Stimulated activated naive CD8-positive, alpha-beta T cell treated with anti-CD3 and anti-CD28 coated beads, Interleukin-15, amount 100 ng/mL, for 72 hours (primary cell): Measurements from ENCODE around the gene KLHDC7B.

Experiments used
- ATAC-seq: fragments of 150-1000 bp; cut with Tn5 transposase; 2 replicates; pipeline ENCODE4 v1.10.0; 2021; ENCODE audit warnings: mild to moderate bottlenecking, moderate library complexity
- DNase-seq, 2 donors: peaks; one replicate each; pipeline ENCODE4 v3.0.0; 2021 to 2022
- H3K27ac Mint-ChIP-seq, 2 donors: one replicate each; pipeline ENCODE4 v1.8.0; 2022; ENCODE audit warnings: mild to moderate bottlenecking in 2 of 2, mixed read lengths in 2 of 2, moderate library complexity in 2 of 2
- H3K27me3 Mint-ChIP-seq: one replicate; pipeline ENCODE4 v1.8.0; 2022; ENCODE audit warnings: mixed read lengths
- H3K4me1 Mint-ChIP-seq: one replicate; pipeline ENCODE4 v1.8.0; 2022; ENCODE audit warnings: mild to moderate bottlenecking, mixed read lengths
- H3K4me3 Mint-ChIP-seq, 2 donors: one replicate each; pipeline ENCODE4 v1.8.0; 2022; ENCODE audit warnings: mild to moderate bottlenecking in 2 of 2, mixed read lengths in 2 of 2, moderate library complexity in 1 of 2
- H3K9me3 Mint-ChIP-seq, 2 donors: one replicate each; pipeline ENCODE4 v1.8.0; 2022; ENCODE audit warnings: mixed read lengths in 2 of 2

KLHDC7B gene

DNA sequence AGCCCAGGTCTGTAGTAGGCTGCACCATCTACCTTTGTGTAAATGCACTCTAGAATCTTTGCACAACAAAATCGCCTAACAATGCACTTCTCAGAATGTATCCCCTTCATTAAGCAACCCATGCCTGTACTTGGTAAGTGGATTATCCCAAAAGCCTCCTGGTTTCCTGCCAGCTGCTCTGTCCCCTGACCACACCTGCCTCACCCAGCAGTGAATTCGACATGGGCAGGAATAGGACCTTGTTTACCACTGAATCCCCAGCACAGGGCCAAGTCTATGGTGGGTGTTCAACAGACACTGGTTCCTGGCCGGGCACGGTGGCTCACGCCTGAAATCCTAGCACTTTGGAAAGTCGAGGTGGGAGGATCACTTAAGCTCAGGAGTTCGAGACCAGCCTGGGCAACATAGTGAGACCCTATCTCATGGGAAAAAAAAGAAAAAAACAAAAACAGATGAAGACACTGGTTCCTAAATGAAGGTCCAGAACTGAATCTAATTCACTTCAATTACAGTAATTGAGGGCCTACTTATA lies 22.1 kb downstream of the KLHDC7B start:
- peaks cover 10% of the 10 kb centered on the region for H3K4me1 Mint-ChIP-seq
- peak overlapping the region in 1 of 2 donors; percentile 68 for H3K27ac Mint-ChIP-seq
- H3K4me3 Mint-ChIP-seq: no peak overlapping the region
- no peak for DNase-seq
- no peaks in the 10 kb centered on the region for H3K9me3 Mint-ChIP-seq
- H3K27me3 Mint-ChIP-seq: peaks cover 8% of the 10 kb centered on the region
- ATAC-seq: no peak

DNA sequence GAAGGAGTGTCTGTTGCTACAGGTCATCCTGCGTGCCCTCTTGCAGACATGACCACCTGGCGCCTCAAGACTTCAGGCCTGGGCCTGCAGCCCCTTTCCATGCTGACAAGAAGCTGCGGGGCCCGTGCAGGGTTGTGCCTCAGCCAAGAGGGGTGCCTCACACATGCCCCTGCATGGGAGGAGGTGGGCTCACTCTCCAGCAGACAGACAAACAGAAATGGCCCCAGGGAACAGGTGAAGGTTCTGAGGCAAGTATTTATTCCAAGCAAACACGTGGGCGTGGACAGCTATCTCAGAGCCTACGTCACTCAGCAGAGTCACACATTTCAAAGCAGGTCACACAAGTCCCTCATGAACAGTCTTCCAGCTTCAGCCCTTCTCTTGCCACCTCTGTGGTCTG lies 22.9 kb downstream of the KLHDC7B start:
- H3K4me3 Mint-ChIP-seq: no peak overlapping the region
- peaks cover 1% of the 10 kb centered on the region for H3K4me1 Mint-ChIP-seq
- peaks cover 3% of the 10 kb centered on the region for H3K27me3 Mint-ChIP-seq

DNA sequence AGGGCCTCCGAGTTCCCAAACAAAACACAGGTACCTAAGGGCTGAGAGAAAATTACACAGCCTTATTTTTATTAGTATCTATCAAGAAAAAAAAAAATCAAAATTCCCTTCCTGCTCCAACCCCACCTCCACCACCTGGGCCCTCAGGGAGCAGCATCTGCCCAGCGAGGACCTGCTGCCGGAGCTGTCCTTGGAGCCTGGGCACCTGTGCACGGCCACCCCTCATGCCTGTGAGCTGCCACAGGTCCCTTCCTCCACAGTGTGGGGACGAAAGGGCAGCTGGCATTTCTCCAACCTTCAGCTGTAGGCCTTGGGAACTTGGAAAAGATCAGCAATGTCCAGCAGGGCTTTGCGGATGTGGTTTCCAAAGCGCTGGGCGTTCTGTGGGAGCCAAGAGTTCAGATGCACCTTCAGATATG lies 23.4 kb downstream of the KLHDC7B start:
- H3K27me3 Mint-ChIP-seq: no peaks in the 10 kb centered on the region
- ATAC-seq (no peak), DNase-seq (no peak)
- H3K4me3 Mint-ChIP-seq: no peak overlapping the region
- H3K4me1 Mint-ChIP-seq: no peaks in the 10 kb centered on the region
- H3K9me3 Mint-ChIP-seq: no peaks in the 10 kb centered on the region
- no peak overlapping the region for H3K27ac Mint-ChIP-seq

More for the DNA sequence above, 22.9 kb downstream of the KLHDC7B start:
- Mint-ChIP-seq H3K27ac (no peak overlapping the region), H3K9me3 (no peaks in the 10 kb centered on the region)
- ATAC-seq: no peak
- DNase-seq: no peak

DNA sequence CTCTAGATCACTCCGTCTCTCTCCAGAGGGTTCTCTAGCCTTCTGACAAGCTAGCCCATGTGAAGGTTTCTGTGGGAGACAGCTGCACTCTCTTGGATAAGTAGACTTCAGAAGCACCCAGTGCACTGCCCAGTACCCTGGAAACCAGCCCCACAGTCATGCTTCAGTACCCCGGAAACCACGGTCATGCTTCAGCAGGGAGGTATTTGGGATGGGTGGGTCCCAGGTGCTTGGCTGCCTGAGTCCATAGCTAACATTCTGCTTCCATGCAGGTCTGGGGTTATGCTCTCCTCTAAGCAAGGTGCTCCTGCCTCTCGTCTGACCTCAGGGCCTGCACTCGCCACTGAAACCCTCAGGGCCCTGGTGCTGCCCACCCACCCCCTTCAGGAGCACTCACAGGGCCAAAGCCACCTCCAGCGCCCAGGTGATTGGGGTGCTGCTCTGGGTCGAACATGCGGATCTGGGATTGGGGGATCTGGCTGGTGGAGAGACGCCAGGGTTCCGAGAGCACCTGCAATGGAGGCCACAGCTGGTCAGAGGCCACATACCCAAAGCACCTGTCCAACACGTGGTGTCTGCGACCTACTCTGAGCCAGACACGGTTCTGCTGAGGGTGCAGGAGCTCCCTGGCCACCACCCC lies 24.3 kb downstream of the KLHDC7B start:
- DNase-seq: no peak
- no peaks in the 10 kb centered on the region for H3K9me3 Mint-ChIP-seq
- ATAC-seq: no peak
- no peak overlapping the region for H3K4me3 Mint-ChIP-seq
- H3K27ac Mint-ChIP-seq: no peak overlapping the region
- no peaks in the 10 kb centered on the region for H3K27me3 Mint-ChIP-seq
- no peaks in the 10 kb centered on the region for H3K4me1 Mint-ChIP-seq

DNA sequence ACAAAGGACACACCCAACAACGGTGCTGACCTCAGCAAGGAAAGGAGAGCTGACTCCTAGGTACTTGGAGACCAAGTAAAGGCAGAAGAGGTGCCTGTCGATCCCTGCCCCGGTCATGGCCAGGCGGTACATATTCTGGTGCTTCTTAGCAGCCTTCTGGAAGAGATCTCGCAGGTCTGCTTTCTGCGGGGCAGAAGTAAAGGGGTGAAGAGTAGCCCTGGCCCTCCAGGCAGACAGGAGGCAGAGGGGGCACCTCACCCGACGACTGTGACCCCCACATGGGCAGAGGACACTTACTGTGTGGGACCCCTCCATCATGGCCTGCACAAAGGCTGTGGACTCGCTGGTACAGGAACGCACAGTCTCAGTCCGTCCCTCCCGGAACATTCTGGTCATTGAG lies 25.2 kb downstream of the KLHDC7B start:
- H3K9me3 Mint-ChIP-seq: no peaks in the 10 kb centered on the region
- no peak for ATAC-seq
- no peak for DNase-seq
- no peaks in the 10 kb centered on the region for H3K27me3 Mint-ChIP-seq
- H3K4me3 Mint-ChIP-seq: no peak overlapping the region
- H3K27ac Mint-ChIP-seq: no peak overlapping the region
- no peaks in the 10 kb centered on the region for H3K4me1 Mint-ChIP-seq

DNA sequence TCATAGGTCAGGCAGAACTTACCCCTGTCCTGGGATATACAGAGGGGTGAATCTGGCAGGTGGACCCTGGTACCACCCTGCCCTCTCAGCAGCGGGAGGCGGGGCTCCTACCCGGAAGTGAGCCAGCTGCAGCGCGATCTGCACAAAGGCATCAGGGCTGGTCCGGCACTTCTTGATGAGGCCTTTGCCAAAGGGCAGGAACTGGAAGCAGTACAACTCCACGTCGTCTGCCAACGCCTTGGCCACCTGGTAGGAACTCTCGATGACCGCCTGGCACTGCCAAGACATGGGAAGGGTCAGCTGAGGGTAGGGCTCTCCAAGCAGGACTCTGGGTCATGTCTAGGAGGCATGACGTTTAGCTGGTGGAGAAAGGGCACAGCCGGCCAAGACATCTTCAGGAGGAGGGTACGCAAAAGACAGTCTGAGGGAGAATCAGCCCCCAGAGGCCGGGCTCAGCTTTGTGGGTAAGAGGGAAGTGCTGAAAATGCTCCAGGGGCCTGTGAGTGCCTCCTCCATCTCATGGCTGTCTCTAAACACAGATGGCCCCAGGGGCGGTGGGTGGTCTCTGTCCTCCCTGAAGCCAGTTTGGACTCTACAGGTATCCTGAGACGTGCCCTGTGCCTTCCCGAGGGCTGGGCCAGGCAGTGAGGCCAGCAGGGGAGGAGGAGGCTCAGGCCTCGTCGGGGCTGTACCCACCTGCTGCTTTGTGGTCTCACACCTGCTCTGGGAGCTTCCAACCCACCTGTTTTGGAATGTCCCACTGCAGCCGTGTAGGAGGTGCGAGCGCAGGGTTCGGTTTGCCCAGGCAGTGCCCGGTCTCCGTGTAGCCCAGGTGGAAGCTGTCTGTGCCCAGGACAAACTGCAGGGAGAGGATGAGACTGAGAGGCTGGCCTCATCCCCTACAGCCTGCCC lies 25.8 kb downstream of the KLHDC7B start:
- Mint-ChIP-seq H3K4me1 (no peaks in the 10 kb centered on the region), H3K27me3 (no peaks in the 10 kb centered on the region), H3K4me3 (no peak overlapping the region), H3K27ac (peak overlapping the region in 1 of 2 donors; percentile 31), H3K9me3 (no peaks in the 10 kb centered on the region)
- no peak for DNase-seq
- no peak for ATAC-seq

DNA sequence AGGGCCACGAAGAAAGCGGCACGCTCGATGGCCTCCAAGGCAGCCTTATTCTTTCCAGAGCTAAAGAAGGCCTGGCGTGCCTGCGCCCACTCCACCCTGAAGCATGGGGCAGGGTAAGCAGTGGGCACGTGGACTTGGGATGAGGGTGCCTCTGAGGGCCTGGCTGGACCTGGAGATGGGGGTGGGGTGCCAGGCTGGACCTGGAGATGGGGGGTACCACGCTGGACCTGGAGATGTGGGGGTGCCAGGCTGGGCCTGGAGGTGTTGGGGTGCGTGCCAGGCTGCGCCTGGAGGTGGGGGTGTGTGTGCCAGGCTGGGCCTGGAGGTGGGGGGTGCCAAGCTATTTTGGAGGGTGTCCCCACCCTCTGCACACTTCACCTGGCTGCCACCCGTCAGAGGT lies 27.3 kb downstream of the KLHDC7B start:
- Mint-ChIP-seq H3K4me3 (no peak overlapping the region), H3K27ac (peak overlapping the region in 1 of 2 donors; percentile 42), H3K4me1 (peaks cover 7% of the 10 kb centered on the region), H3K27me3 (no peaks in the 10 kb centered on the region), H3K9me3 (no peaks in the 10 kb centered on the region)
- peak; percentile 31 for ATAC-seq
- no peak for DNase-seq

DNA sequence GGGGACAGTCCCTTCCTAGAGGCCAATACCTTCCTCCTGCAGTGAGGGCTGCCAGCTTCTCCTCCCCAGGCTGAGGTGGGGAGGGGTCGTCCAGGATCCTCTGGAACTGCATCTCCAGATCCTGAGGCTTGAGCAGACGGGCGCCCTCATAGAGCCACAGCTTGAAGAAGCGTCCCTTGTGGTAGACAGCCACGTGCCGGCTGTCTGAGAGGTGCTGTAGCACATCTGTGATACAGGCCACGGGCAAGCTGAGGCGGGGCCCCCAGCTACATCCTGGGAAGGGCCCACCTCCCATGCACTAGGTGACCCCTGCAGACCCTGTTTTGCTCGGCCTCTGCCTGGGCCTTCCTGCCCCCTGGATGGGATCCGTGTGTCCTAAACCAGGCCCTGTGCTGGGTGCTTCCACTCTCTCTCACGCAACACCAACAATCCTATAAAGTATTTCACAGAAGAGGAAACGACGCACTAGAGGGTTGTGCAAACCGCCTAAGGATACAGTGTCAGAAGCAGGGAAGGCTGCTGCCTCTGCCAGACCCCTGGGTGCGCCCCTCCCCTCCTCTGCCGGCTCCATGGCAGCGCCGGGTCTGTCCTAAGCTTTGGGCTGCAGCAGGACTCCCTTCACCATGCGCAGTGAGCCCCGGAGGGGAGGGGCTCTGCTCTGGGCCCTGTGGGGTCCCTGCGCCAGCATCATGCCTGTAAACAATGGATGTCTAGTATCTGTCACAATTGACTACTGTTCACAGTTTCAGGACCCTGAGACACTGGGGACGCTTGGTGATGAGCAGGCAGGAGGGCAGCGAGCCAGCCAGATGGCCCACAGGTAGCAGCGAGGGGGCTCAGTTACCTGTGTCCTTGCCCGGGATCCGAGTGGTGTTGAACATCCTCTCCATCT lies 28.0 kb downstream of the KLHDC7B start:
- Mint-ChIP-seq H3K27ac (peak overlapping the region in 1 of 2 donors; percentile 69), H3K27me3 (no peaks in the 10 kb centered on the region), H3K4me1 (peaks cover 10% of the 10 kb centered on the region), H3K9me3 (no peaks in the 10 kb centered on the region), H3K4me3 (no peak overlapping the region)
- DNase-seq: no peak
- ATAC-seq: no peak

DNA sequence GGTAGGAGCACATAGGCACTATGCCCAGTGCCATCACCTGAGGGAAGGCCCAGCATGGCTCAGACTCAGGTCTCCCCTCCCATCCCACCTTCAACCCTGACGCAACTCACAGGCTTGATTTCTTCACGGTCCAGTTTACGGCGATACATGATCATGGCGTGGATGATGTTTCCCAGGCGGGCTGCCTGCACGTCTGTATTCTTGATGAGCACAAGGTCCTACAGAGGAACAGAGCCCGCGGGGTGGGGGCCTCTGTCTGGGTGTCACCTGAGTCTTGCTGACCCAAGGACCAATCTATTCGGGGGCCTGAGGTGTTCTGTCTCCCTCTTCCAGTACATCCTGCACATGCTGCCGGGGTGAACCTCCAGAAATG lies 28.7 kb downstream of the KLHDC7B start:
- no peak overlapping the region for H3K4me3 Mint-ChIP-seq
- ATAC-seq: no peak
- H3K27ac Mint-ChIP-seq: no peak overlapping the region
- DNase-seq: no peak
- H3K27me3 Mint-ChIP-seq: no peaks in the 10 kb centered on the region
- H3K9me3 Mint-ChIP-seq: no peaks in the 10 kb centered on the region
- peaks cover 16% of the 10 kb centered on the region for H3K4me1 Mint-ChIP-seq

DNA sequence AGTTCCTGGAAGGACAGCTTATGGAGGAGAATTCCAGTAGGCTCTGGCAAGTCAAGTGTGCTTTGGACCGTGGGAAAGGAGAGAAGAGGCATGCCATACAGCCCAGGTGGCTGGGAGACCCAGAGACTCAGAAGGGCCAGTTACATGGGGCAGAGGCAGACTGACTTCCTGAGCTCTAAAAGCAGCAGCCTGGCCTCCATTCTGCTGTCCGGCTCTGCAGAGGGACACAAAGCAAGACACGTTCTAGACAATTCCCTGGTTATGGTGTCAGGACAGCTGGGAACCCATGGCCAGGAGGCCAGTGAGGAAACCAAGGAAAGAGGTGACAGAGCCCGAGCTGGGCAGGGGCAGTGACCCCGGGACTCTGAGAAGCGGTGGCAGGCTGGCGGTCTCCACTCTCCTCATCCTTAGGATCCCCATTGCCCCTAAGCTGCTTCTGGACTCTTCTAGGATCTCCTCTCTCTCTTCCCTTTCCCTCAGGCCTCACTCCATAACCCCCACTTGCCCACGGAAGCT lies 29.8 kb downstream of the KLHDC7B start:
- no peak for DNase-seq
- peak overlapping the region; percentile 27 to 38 for H3K27ac Mint-ChIP-seq
- no peak for ATAC-seq
- no peaks in the 10 kb centered on the region for H3K9me3 Mint-ChIP-seq
- H3K4me3 Mint-ChIP-seq: no peak overlapping the region
- peaks cover 28% of the 10 kb centered on the region for H3K4me1 Mint-ChIP-seq
- no peaks in the 10 kb centered on the region for H3K27me3 Mint-ChIP-seq

DNA sequence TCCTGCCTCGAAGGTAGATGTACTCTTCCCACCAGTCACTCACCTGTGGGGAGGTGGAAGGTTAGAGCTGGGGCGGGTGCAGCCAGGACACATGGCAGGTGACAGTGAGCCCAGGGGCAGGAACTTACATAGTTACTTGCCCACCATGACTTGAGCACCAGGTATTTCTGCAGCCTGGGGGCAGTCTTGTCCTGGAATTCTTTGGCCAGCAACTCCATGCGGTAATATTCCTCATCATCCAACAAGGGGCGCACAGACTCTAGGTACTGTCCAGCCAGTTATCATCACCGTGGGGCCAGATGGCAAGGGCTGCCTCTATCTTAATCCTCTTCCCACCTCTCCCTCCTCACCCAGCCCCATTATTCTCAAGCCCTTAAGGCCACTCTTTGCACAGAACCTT lies 30.4 kb downstream of the KLHDC7B start:
- Mint-ChIP-seq H3K27ac (no peak overlapping the region), H3K4me3 (no peak overlapping the region), H3K9me3 (no peaks in the 10 kb centered on the region), H3K27me3 (no peaks in the 10 kb centered on the region), H3K4me1 (peaks cover 33% of the 10 kb centered on the region)
- DNase-seq: no peak
- ATAC-seq: no peak

DNA sequence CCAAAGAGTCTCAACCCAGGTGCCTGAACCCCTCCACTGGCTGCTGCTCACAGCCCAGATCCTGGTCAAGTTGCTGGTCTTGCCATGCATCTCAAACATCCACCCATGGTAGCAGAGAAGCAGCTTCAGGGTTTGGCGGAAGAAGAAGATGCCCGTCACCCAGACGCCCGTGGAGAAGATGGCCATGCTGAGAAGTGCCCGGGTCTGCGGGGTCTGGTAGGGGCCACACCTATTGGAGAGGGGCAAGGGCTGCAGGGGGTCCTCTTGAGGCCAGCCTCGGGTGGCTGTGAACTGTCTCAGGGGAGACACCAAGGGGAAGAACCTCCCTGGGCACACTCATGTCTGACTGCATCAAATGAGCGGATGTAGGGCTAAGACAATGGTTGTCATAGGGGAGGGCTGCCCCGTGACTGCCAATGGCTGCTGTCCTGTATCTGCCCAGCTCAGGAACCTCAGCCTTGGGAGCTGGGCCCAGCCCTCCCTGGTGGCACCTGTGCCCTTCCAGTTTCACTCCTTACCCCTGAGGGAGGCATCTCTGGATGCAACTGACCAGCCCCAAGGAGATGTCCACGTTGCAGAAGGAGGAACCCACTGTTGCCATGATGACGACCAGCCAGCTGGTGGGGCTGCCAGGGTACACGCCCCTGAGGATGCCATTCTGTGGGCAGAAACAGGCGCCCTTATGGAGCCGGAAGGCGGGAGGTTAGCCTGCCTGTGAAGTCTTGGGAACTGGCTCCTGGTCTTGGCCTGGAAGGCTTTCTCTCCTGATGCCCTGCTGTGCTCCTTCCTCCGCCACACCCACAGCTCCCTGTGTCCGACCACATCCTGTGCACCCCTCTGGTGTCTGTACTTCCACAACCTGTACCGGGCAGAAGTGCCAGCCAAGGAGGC lies 31.4 kb downstream of the KLHDC7B start:
- Mint-ChIP-seq H3K9me3 (no peaks in the 10 kb centered on the region), H3K4me1 (peaks cover 41% of the 10 kb centered on the region), H3K4me3 (peak overlapping the region; percentile 47 to 61), H3K27me3 (no peaks in the 10 kb centered on the region), H3K27ac (no peak overlapping the region)
- ATAC-seq (no peak), DNase-seq (no peak)

DNA sequence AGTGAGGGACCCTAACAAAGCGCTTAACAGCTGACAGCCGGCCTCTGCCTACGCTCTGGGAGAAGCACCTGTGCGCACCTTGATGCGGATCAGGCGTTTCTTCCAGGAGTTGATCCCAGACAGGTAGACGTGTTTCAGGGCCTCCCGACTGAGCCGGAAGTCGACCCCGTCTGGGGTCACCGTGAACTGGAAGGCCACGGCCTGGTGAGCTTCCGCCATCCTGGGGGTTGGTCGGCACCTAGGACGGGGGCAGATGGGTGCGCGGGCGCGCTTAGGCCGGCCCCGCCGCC lies 31.9 kb downstream of the KLHDC7B start:
- Mint-ChIP-seq H3K4me3 (peak overlapping the region; percentile 47 to 61), H3K27me3 (no peaks in the 10 kb centered on the region), H3K4me1 (peaks cover 41% of the 10 kb centered on the region), H3K9me3 (no peaks in the 10 kb centered on the region), H3K27ac (no peak overlapping the region)
- no peak for DNase-seq
- ATAC-seq: no peak

DNA sequence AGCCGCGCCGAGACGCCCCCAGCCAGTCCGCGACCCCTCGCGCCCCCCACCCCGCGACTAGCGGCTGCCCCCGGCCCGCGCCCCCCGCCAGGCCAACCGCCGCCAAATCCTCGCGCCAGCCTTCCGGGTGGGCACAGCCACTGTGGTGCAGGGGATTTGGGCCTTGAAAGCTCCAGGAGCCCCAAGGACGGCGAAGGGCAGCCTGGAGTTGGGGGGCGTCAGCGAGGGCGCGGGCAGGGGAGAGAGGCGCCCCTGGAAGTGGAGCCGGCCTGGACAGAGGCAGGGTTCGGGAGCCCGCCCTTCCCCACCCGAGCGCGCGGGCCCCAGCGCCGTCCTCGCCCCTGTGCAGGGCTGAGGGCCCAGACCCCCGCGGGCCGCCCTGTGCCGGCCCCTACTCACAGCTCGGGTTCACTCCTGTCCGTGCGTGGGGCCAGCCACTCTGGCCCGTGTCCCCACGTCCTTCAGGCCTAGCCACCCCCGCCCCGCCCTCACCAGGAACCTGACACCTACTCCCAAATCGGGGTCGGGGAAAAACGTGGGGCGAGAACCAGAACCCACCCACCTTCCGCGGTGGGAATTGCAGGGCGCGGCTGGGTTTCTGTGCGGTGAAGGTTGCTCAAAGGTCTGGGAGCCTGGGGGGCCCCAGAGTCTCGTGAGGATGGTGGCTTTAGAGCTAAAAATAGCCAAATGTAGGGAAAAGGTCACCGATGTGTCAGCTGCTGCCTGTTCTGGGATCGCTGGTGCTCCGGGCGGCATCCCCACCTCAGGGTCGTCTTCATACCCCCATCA lies 32.5 kb downstream of the KLHDC7B start, which contains the start of gene CPT1B:
Gene CPT1B, minus strand, starts transcription at position 441 of the 789 bp plus-strand sequence. CDS start 512 bp downstream, outside the sequence.
- H3K9me3 Mint-ChIP-seq: no peaks in the 10 kb centered on the region
- H3K4me3 Mint-ChIP-seq: peak within 1 kb of the TSS; percentile 47 to 61
- H3K27ac Mint-ChIP-seq: no peak within 1 kb of the TSS
- peaks cover 42% of the 10 kb centered on the region for H3K4me1 Mint-ChIP-seq
- DNase-seq: no peak
- no peaks in the 10 kb centered on the region for H3K27me3 Mint-ChIP-seq
- ATAC-seq: no peak
